Measurements from ENCODE around the gene ACTA1.
"Not testable (repeated sequence)": the region's sequence is repeated elsewhere in the genome, so short reads cannot be mapped to it uniquely, and the experiment has no call there.

The ACTA1 gene

GRCh38 chr1:229409616-229410369 lies 24.1 kb downstream of the ACTA1 start:
- no peak for DNase-seq (ENCODE audit: low read depth)

- no peak for DNase-seq (ENCODE audit: low read depth)
Observed at GRCh38 chr1:229408458-229409037, 25.3 kb downstream of the ACTA1 start.

- DNase-seq (ENCODE audit: low read depth): no peak
Observed at GRCh38 chr1:229407206-229408026, 26.5 kb downstream of the ACTA1 start.

- DNase-seq (ENCODE audit: low read depth): no peak
Observed at GRCh38 chr1:229406798-229407197, 27.1 kb downstream of the ACTA1 start.

DNA sequence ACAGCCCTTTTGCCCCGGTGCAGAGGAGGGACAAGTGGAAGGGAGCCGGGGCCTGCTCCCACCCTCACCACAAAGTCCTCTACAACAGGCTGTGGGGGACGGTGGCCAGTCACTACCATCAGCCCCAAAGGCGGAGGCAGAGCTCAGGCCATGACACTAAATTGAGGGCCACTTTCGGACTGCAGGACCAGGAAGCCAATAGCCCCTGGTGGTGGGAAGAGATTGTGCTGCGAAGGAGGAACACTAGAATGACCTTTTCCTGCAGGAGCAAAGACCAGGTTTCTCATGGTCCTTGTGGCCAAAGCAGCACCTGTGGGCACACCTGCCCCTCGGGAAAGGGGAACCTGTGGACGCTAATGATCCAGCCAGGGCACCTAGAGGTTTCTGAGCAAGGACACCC lies 30.3 kb downstream of the ACTA1 start:
- no peak for DNase-seq (ENCODE audit: low read depth)

DNA sequence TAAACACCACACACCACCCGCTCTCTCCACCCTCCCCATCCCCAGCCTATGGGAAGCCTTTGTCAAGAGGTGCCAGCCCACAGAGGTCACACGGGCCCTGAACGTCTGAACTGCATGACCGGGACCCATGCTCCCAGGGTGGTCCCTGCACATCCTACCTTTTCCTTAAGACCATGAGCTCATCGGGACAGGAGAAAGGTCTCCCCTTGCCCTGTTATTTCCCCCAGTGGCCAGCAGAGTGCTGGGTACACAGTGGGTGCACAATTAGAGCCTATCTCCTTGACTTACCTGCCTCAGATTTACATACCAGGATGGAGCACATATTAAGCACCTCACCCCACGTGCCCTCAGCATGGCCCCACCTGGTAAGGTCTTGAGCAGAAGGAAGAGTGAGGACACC lies 30.9 kb downstream of the ACTA1 start:
- DNase-seq (ENCODE audit: low read depth): no peak

DNA sequence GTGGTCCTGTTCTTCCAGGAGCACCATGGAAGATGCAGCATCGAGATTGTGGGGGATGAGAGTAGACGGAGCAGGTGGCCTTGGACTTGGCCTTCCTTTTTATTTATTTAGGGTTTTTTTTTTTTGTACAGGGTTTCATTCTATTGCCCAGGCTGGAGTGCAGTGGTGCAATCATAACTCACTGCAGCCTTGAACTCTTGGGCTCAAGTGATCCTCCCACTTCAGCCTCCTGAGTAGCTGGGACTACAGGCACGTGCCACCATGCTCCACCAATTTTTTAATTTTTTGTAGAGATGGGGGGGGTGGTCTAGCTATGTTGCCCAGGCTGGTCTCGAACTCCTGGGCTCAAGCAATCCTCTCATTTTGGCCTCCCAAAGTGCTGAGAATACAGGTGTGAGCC lies 31.6 kb downstream of the ACTA1 start:
- not testable (repeated sequence) for DNase-seq (ENCODE audit: low read depth)

DNA sequence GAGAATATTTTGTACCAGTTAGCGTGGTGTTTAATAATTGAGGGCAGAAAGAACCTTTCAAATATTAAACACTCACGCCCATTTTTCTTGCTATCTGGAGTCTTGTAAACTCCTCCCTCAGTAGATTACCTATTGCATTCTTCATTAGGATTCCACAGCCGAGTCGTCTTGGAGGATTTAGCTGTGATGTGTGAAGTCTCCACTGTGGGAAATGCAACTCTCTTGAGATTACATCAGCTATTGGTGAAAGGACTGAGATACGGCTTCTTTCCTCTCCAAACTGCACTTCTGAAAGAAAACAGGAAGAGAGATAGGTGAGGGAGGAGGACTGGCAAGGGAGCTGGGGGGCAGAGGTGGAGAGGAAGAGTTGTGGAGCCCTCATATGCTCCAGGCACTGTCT lies 36.1 kb downstream of the ACTA1 start:
- DNase-seq (ENCODE audit: low read depth): no peak

- DNase-seq (ENCODE audit: low read depth): no peak
Observed at GRCh38 chr1:229396585-229397206, 37.2 kb downstream of the ACTA1 start.

GRCh38 chr1:229394517-229394916 lies 39.4 kb downstream of the ACTA1 start:
- DNase-seq (ENCODE audit: low read depth): not testable (repeated sequence)

DNA sequence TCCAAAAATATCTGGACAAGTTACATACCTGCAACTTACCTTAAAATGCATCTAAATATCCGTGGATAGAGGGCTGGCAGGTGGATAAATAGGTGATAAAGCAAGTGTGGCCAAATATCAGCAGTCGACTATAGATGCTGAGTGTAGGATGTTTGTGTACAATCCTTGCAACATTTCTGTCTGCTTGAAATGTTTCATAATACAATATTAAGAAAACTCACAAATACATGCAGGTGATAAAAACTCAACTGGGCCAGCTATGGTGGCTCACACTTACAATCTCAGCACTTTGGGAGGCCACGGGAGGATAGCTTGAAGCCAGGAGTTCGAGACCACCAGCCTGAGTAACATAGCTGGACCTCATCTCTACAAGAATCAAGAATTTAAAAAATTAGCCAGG lies 41.0 kb downstream of the ACTA1 start:
- no peak for DNase-seq (ENCODE audit: low read depth)

DNA sequence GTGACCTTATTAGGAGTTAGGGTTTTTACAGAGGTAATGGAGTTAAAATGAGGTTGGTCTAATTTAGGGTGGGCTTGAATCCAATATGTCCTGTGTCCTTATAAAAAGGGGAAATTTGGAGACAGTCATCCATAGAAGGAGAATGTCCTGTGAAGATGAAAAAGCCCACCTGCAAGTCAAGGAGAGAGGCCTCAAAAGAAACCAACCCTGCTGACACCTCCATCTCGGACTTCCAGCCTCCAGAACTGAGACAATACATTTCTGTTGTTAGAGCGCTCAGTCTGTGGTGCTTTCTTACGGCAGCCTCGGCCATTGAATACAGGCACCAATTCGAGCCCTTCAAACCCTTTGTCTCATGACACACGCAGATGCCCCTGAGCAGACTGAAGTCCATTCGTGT lies 43.8 kb downstream of the ACTA1 start:
- no peak for DNase-seq (ENCODE audit: low read depth)

- peak; percentile 7 for DNase-seq (ENCODE audit: low read depth)
Observed at GRCh38 chr1:229388897-229389580, 44.9 kb downstream of the ACTA1 start.

DNA sequence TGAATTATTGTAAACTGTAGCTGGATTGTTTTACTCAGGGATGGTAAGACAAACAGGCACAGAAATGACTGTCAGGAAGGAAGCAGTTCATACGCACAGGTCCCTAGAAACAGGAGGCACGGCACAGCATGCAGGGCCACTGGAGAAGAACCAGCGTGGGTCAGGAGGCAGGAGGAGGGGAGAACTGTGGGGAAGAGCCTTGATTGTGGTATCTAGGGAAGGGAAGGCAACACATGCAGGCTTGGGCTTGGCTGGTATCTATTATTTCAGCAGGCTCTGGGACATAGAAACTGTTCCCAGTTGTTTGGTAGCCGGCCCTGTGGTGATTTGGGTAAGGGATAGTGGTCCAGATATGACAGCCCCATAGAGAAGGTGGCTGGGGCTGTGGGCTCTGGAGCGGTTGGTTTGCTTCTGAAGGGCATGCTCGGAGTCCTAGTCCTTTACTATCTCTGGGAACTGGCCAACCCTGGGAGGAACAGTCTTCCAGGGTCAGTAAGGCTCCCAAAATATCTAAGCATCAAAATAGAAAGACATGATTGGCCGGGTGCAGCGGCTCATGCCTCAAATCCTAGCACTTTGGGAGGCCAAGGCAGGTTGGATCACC lies 47.9 kb downstream of the ACTA1 start:
- DNase-seq (ENCODE audit: low read depth): no peak

- no peak for DNase-seq (ENCODE audit: low read depth)
Observed at GRCh38 chr1:229384822-229385221, 49.1 kb downstream of the ACTA1 start.

GRCh38 chr1:229383961-229384360 lies 49.9 kb downstream of the ACTA1 start:
- no peak for DNase-seq (ENCODE audit: low read depth)

- DNase-seq (ENCODE audit: low read depth): no peak
Observed at GRCh38 chr1:229383188-229383587, 50.7 kb downstream of the ACTA1 start.
